ENCODE results near the gene ATP5MC3.
A peak's percentile ranks its signal among the peaks of the same experiment; 100 is the strongest.
"Not testable (repeated sequence)": the region's sequence is repeated elsewhere in the genome, so short reads cannot be mapped to it uniquely, and the experiment has no call there.

The ATP5MC3 gene

DNA sequence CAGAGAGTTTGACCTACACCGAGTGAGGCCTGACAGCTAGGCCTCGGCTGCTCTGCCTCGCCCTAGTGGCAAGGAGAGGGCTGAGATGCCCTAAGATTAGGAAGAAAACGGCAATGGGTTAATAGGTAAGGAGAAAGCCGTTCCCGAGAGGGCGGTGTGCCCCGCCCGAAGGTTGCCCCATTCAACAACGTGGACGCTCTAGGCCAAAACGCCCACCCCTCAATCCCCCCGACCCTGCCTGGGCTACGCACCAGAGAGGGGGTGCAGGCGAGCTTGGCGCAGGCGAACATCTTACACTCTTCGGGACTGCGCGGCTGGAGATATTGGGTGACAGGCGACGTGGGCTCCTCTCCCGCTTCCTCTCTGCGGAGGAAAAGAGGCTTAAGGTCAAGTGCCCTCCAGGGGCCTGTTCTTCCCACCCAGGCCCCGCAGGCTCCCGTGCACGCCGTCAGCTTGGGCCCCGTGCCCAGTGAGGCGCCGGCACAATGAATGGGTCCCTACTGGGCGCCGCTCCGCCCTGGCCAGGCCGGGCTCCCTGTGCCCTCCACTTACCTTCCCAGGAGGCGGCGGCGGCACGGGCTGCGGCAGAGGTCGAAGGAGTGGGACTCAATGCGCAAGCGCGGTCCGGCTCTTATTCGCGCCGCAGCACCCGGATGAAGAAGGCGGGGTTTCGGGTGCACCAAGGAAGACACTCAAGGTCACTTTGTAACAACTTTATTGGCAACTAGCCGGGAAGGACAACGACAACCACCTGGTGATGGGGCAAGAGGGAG is at the start of gene ATP5MC3:
Gene ATP5MC3, minus strand, starts transcription at position 607 of the 773 bp plus-strand sequence. Its CDS starts 317 bp downstream, at position 290.
- DNase-seq = peak; percentile 95

DNA sequence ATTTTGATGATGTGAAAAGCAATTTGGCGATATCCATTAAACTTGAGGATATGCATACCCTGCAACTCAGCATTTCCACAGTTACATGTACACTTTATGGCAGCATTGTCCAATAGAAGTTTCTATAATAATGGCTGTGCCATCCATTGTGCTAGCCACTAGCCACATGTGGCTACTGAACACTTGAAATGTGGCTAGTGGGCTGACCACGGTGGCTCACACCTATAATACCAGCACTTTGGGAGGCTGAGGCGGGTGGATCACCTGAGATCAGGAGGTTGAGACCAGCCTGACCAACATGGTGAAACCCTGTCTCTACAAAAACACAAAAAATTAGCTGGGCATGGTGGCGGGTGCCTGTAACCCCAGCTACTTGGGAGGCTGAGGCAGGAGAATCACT is 47.1 kb upstream of the ATP5MC3 start:
- DNase-seq = not testable (repeated sequence)

DNA sequence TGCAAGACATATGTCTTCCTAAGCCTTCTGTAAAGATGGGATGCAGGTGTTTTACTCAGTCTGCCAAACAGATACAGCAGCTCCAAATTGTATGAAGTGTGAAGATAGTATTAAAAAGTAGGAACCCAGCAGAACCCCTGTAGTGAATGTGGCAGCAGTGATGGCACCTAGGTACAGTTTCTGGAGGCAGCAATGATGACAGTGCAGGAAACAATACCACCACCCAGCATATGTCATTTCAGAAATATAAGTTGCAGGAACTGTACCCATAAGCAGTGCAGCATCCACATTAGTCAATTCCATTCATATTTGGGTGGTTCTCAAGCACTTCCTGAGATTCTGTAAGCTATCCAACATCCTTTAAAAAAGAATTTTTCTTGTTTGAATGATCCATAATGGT is 46.7 kb upstream of the ATP5MC3 start:
- DNase-seq = no peak

DNA sequence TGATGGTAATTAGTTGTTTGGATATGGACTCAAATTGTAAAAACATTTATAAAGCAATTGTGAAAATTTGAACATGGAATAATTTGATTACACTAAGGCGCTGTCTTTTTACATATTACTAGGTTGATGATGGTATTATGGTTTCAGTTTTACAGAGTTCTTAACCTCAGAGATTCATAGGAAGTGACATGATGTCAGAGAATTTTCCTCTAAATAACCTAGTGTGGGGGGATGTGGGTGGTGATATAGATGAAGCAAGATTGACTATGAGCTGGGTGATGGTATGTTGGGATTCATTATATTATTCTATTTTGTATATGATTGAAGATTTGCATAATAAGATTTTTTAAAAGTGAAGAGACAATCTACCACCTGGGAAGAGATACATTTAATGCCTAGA is 45.9 kb upstream of the ATP5MC3 start:
- DNase-seq = no peak

DNA sequence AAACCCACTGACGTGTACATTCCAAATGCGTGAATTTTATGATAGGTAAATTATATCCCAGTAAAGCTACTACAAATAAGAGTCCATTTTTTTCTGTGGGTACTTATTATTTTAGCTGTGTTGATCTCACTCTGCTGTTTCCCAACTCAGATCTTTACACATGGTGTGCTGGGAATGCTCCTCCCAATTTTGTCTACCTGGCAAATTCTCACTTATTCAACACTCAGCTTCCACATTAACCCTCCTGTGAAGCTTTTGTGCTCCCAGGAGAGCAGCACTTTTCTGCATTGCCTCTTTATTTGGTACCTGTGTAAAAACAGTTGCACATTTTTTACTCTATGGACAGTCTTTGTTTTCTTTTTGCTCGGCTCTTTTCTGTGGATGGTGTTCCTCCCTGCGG is 38.6 kb upstream of the ATP5MC3 start:
- no peak for DNase-seq

DNA sequence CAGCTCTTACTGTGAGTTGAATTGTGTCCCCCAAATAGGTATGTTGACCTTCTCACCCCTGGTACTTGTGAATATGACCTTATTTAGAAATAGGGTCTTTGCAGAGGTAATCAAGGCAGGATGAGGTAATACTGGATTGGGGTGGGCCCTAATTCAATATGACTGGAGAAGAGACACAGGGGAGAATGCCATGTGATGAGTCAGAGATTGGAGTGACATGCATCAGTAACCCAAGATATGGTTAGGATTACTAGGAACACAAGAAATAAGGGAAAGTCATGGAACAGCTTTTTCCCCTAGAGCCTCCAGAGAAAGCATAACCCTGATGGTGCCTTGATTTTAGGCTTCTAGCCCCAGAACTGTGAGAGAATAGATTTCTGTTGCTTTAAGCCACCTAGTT is 37.0 kb upstream of the ATP5MC3 start:
- no peak for DNase-seq

DNA sequence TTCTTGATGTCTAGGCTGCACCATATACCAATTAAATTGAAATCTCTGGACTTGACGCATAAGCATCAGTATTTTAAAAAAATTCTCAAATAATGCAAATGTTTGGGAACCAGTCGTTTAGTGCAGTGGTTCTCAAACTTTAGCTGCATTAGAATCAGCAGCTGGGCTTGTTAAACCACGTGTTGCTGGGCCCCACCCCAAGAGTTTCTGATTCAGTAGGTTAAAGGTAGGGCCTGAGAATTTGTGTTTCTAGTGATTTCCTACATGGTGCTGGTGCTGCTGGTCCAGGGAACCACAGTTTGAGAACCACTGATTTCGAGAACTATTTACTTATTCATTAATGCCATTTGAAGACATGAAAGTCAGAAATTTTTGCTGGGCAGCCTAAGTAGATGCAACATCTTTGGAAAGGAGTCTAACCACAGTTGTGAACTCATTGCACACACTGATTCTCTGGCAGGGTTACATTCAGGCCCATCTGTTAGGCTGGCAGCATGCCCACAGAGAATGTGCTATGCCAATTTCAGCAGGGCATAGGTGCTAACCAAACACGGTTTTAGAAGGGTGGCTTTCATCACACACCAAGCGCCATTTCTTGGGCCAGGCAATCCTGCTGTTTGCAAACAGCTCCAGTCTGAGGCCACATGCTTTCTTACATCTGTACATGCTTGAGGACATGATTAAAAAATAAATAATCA is 26.4 kb upstream of the ATP5MC3 start:
- DNase-seq = peak; percentile 24

DNA sequence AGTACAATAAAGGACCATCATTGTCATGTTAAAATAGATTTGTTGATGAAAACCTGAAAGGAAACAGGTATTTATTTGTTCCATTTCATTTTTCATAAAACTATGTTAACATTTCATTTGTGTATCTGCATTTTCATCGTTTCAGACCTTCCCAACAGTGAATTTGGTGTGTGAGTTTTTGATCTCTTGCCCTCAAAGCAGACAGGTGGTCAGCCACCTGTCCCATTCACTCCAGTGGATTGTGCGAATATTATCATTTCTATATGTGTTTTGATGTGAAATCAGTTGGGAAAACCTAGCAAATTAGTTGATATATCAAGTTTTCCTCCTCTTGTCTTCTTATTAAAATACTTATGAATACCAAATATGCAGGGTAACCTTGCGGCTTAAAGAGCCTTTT is 25.4 kb upstream of the ATP5MC3 start:
- DNase-seq = no peak

DNA sequence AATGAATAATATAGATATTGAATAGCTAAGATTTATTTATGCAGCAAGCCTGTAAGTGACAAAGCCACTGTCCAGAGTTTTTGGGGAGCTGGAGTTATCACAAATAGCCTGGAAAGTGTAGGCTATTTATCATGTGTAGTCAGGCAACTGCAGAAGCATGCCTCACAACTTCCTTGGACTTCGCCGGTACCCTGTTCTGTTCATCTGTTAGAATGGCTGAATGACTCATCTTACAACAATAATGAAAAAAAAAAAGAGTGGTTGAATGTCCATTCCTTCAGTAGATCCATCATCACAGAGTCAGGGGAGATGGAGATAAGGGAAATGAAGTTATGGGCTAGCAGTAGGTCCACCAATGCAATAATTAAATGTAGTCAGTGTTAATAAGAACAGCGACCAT is 24.0 kb upstream of the ATP5MC3 start:
- DNase-seq = no peak

DNA sequence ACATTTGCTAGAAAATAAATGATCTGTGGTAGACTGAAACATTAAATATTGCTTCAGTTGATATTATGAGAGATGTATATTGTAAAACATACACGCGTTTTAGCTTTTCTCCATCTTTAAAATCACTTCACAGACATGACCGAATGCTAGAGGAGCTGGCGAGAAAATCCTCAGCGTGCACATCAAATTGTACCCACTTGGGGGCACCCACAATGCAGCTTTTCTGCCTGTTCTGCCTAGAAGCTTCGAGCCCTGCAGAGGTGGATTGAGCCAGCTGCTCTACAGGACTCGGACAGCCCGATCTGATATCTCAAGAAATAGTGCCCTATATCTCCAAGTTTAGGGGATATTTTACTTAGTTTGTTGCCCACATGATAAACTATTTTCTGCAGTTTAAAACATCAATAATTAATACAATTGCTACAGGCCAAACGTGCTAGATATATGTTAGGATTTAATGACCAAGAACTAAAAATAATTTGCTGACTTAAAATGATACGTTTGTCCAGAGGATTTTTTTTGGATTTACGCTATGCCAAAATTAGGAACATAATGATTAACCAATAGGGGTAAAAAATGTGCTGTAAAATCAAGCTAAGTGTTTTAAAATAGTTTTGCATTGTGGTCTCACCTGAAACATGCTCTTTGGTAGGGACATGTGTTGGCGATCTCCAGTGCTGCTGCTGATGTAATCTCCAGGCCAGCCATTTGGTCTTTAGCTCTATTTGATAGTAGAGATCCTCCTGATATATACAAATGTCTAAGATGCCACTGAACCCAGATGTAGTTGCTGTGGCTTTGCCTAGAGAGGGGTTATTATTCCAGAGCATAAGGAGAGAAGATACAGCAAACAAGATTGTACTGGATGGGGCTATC is 22.3 kb upstream of the ATP5MC3 start:
- DNase-seq = peak; percentile 45

DNA sequence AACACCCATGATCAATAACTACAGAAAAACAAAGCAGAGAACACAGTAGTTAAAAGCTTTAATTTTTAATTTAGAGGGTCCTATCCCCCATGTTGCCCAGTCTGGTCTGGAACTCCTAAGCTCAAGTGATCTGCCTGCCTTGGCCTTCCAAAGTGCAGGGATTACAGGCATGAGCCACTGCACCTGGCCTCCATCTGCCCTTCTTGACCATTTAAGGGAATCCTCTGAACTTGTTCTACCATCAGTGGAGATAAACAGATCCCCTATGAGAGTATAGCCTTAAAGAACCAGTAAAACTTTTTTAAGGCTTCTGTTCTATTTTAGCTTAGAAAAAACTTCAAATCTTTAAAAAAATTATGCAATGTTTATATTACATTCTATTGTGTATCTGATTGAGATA is 13.5 kb upstream of the ATP5MC3 start:
- DNase-seq = no peak

DNA sequence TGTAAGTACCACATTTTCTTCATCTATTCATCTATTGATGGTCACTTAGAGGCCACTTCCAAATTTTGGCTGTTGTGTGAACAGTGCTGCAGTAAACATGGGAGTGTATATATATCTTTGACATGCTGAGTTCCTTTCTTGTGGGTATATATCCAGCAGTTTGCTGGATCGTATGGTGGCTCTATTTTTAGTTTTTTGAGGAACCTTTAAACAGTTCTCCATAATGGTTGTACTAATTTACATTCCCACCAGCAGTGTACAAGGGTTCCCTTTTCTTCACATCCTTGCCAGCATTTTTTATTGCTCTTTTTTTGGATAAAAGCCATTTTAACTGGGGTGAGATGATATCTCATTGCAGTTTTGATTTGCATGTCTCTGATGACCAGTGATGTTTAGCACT is 7.3 kb upstream of the ATP5MC3 start:
- DNase-seq = no peak

DNA sequence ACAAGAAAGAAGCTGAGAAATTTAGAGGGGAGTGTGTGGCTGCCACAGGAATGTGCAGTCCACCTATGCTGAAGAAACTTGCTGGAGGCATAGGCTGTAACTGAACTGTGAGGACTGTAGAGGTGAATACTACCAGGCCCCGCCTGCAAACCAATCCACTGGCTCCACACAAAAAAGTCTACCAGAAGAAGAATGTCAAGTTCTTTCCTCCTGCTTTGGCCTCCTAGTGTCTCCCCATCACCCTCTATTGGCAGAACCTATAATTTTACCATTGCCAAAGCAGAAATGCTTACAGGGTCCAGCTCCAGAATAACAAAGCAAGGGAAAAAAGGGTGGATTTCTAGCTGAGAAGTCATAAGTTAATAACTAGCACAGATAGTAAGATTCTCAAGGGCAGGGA is 5.9 kb upstream of the ATP5MC3 start:
- peak; percentile 23 for DNase-seq

DNA sequence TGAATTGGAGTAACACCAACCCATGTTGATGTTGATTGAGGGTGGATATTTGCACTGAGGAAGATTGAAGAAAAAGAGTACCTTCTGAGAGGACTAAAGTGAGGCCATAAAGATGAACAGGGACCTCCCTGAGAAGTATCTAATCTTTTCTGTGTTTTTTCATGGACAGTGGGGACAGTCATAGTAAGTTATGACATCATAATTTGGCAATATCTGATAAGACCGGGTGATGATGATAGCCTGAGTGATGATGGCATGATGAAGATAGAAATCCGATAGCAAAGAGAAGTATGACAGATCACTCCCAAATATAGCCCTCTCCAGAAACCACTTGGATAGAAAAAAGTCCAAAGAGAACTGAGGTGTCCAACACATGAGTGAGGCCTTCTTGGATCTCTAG is 2.2 kb upstream of the ATP5MC3 start:
- no peak for DNase-seq

DNA sequence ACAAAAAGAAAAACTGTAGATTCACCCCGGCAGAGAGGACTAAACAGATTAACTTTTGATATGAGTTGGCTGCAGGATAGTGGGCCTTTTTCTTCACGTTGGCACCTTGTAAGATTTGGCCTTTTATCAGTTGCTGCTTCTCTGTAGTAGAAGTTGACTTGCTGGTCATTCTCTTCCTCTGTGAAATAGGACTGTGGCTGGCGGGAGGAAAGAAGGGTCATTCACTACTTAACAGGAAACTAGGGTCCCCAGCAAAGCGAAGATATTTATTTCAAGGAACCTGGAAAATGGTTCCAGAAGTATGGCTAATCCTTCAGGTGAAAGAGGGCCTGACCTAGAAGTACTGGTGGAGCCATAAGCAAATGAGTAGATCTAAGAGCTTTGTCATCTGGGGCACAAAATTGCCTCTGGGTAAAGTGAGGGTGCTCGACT is 383 bp upstream of the ATP5MC3 start:
- DNase-seq = no peak

DNA sequence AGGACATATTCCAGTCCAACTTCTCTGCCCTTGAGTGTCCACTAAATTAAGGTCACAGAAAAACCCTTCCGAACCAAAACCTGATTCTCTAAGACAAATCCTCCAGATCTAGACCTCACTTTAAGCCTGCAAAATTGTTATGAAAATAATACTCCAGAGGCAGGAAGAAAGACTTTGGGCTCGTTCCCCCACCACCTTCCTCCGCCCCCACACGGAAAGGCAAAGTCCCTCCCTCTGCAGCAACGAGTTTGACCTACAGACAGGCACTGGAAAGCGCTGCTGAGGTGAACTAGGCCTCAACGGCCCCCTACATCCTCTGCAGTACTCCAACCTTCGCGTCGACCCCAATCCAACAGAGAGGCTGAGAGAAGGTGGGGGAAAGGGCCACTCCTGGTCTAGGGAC is 808 bp downstream of the ATP5MC3 start:
- DNase-seq = peak; percentile 45

DNA sequence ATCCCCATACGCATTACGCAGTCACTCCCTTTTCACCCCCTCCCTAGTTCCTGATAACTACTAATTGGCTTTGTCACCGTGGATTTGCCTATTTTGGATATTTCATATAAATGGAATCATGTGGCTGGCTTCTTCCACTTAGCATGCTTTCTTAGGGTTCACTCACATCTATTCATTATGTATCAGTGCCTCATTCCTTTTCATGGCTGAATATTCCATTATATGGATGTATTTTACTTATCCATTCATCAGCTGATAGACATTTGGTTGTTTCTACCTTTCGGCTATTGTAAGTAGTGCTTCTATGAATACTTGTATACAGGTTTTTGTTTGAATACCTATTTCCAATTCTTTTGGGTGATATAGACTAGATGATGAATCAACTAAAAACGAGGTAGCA is 4.9 kb downstream of the ATP5MC3 start:
- no peak for DNase-seq

DNA sequence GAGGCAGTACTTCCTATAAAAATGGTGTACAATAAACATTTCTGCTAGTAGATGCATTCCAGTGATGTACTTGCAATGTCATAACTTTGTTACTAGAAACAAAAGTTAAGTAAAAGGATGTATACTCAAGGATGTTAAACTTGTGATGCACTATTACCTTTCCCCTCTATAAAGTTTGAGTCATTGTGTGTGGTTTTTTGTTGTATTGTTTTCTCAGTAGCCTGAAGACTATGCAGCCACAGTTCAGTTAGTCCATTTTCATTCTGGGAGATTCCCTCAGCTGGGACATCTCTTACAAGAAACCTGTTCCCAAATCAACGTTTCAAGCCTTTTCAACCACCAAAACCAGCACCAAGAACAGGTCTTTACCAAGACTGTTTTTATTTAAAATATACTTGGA is 5.6 kb downstream of the ATP5MC3 start:
- no peak for DNase-seq

DNA sequence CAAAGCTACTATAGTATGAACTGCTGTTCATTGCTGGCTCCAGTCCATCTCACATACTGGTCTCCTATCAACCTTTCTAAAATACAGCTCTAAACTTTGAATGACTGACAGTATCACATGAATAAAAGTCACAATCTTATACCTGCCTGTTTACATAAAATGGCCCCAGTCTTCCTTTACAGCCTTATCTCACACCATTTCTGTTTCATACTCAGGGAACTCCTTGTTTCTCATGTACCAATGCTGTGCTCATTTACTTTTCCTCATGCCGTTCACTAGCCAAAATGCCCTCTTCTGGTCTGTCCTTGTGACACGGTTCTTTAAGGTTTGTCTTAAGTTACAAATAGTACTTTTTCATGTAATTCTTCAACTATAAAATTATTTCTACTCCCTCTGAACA is 6.2 kb downstream of the ATP5MC3 start:
- DNase-seq = no peak

DNA sequence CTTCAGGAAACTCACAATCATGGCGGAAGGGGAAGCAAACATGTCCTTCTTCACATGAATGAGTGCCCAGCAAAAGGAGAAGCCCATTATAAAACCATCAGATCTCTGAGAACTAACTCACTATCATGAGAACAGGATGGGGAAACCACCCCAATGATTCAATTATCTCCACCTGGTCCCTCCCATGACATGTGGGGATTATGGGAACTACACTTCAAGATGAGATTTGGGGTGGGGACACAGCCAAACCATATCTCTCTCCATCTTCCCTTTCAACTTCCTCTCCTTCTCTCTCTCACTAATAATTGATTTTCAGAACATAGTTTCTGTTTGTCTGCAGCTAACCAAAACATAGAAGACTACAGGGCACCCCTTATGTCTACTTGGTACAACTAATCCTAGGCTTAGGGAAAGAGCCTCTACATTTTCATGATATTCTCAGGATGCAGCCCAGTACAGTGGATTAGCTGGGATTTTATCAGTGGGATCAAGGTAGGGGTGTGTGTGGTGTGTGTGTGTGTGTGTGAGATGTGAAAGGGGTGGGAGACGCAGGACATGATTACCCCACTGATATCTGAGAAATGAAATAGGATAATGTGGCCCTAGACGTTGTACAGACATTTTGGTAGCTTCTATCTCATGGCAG is 10.7 kb downstream of the ATP5MC3 start:
- DNase-seq = peak; percentile 13

DNA sequence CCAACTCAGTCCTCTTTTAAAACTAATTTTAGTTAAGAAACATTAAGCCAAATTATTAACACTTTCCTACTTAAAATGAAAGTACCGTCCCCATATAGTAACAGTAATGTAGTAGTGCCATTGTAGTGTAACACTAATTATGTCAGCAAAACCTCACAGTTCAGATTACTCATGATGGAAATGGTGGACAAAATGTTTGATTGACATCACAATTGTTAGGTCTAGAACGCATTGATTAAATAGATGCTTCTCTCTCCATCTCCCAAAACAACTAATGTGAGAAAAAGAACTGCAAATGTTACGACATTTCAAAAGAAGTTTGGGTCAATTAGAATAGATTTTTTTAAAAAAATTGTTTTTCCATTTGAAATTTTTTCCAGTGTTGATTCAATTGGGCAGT is 12.3 kb downstream of the ATP5MC3 start:
- DNase-seq = no peak

DNA sequence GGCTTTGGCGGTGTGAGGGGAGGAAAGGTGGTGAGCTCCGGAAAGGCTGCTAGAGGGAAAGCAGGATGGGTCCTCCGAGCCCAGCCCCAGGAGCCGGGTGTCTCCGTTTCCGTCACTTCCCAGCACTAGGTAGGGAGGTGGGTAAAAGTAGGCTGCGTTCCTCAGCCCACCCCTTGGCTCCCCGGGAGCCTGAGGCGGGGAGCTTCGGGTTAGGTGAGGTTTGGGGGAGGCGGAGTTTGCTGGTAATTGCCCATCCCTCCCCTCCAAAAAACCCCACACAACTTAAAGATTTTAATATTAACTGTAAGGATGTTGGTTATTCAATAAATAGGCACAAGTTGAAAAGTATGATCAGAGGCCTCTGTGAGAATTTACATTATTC is 13.0 kb downstream of the ATP5MC3 start:
- no peak for DNase-seq
